ENCODE data around the gene CFHR3.
"Not testable (repeated sequence)": the region's sequence is repeated elsewhere in the genome, so short reads cannot be mapped to it uniquely, and the experiment has no call there.

Gene CFHR3

GRCh38 chr1:196774603-196775002, at the start of gene CFHR3:
CFHR3 (plus strand) TSS chr1:196774840; CDS start chr1:196774887, 47 bp downstream.
- DNase-seq = no peak

- DNase-seq = no peak
Observed at GRCh38 chr1:196732526-196732925, 42.1 kb upstream of the CFHR3 start.

- no peak for DNase-seq
Observed at GRCh38 chr1:196733091-196733970, 41.3 kb upstream of the CFHR3 start.

- no peak for DNase-seq
Observed at GRCh38 chr1:196734006-196734405, 40.6 kb upstream of the CFHR3 start.

- DNase-seq = no peak
Observed at GRCh38 chr1:196734460-196734859, 40.2 kb upstream of the CFHR3 start.

- no peak for DNase-seq
Observed at GRCh38 chr1:196738730-196739129, 35.9 kb upstream of the CFHR3 start.

GRCh38 chr1:196743244-196743643, 31.4 kb upstream of the CFHR3 start:
- DNase-seq = peak; percentile 65

- DNase-seq = not testable (repeated sequence)
Observed at GRCh38 chr1:196765019-196765740, 9.5 kb upstream of the CFHR3 start.

GRCh38 chr1:196769823-196770222, 4.8 kb upstream of the CFHR3 start:
- DNase-seq = not testable (repeated sequence)

- no peak for DNase-seq
Observed at GRCh38 chr1:196773713-196774112, 927 bp upstream of the CFHR3 start.

GRCh38 chr1:196774175-196774574, 465 bp upstream of the CFHR3 start:
- DNase-seq = no peak

- no peak for DNase-seq
Observed at GRCh38 chr1:196777603-196778002, 3.0 kb downstream of the CFHR3 start.

GRCh38 chr1:196779093-196779492, 4.5 kb downstream of the CFHR3 start:
- no peak for DNase-seq

GRCh38 chr1:196791252-196791651, 16.6 kb downstream of the CFHR3 start:
- not testable (repeated sequence) for DNase-seq

GRCh38 chr1:196794103-196794502, 19.5 kb downstream of the CFHR3 start:
- peak; percentile 50 for DNase-seq

- DNase-seq = no peak
Observed at GRCh38 chr1:196797891-196798290, 23.3 kb downstream of the CFHR3 start.

GRCh38 chr1:196801920-196802319, 27.3 kb downstream of the CFHR3 start:
- DNase-seq = not testable (repeated sequence)

- DNase-seq = no peak
Observed at GRCh38 chr1:196808529-196809235, 34.0 kb downstream of the CFHR3 start.

GRCh38 chr1:196817442-196817841, 42.8 kb downstream of the CFHR3 start:
- DNase-seq = peak; percentile 12

- not testable (repeated sequence) for DNase-seq
Observed at GRCh38 chr1:196819531-196819930, 44.9 kb downstream of the CFHR3 start, which contains the start of gene CFHR1. CFHR1 (plus strand) TSS chr1:196819731; CDS start chr1:196819845, 114 bp downstream.

- peak; percentile 40 for DNase-seq
Observed at GRCh38 chr1:196827860-196828259, 53.2 kb downstream of the CFHR3 start.

All from NCI-H510A treated with DMSO at 0.1 percent for 48 hours (cell line).